GM21717 (cell line): Measurements from ENCODE around the gene RFWD3.
A peak's percentile ranks its signal among the peaks of the same experiment; 100 is the strongest.

Experiments
- ATAC-seq: cut with Tn5 transposase; IDR thresholded peaks from one replicate; pipeline ENCODE4 v1.9.1; 2021; ENCODE audit warnings: mild to moderate bottlenecking, moderate library complexity; ENCODE audit not compliant: unreplicated experiment

RFWD3 gene

DNA sequence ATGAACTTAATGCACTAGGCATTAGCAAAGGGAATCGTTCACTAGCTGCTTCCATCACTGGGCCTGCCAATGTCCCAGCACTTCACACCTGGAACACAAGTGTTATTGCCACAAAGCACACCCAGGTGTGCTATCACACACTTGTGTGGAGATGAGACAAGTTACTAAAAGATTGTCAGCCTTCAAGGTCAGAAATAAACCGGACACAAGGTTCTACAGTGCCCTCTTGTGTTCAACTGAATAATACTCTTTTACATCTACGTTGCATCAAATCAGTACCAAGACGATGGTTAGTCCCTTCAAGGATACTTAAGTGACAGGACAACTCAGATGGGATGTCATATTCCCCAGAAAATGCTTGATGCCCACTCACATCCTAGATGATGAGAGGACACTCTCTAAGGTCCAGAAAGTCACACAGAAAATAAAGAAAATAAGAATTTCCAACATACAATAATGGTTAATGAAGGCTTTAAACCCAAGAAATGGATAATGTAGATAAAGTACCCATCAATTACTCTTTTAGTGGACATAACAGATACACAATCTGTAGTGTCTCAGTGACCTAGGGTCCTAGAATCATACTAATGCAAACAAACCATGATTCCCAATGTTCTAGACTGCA lies 43.4 kb downstream of the RFWD3 start:
- ATAC-seq, result no peak

DNA sequence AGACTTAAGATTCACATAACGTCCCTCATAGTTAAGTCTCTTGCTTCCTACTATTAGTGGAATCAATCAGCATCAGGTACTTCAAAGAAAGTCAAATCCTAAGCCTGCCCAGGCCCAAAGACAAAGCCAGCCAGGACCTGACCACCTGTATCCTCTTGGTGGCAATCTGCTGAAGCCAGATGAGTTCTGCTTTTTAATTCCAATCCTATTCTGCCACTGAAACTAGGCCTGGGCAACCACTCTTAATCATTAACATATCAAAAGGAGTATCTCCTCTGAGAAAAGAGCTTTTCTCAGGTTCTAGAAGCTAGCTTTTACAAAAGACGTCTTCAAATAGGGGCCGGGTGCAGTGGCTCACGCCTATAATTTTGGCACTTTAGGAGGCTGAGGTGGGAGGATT lies 44.7 kb downstream of the RFWD3 start:
- ATAC-seq, result no peak

GRCh38 chr16:74617206-74617788 lies 49.4 kb downstream of the RFWD3 start:
- ATAC-seq, result no peak

GRCh38 chr16:74611721-74612120 lies 55.0 kb downstream of the RFWD3 start:
- no peak for ATAC-seq

GRCh38 chr16:74608944-74609343 lies 57.7 kb downstream of the RFWD3 start:
- no peak for ATAC-seq

GRCh38 chr16:74608381-74608780 lies 58.3 kb downstream of the RFWD3 start:
- ATAC-seq, result no peak

GRCh38 chr16:74607962-74608356 lies 58.7 kb downstream of the RFWD3 start:
- no peak for ATAC-seq

GRCh38 chr16:74607310-74607961 lies 59.2 kb downstream of the RFWD3 start:
- ATAC-seq, result peak; percentile 25

DNA sequence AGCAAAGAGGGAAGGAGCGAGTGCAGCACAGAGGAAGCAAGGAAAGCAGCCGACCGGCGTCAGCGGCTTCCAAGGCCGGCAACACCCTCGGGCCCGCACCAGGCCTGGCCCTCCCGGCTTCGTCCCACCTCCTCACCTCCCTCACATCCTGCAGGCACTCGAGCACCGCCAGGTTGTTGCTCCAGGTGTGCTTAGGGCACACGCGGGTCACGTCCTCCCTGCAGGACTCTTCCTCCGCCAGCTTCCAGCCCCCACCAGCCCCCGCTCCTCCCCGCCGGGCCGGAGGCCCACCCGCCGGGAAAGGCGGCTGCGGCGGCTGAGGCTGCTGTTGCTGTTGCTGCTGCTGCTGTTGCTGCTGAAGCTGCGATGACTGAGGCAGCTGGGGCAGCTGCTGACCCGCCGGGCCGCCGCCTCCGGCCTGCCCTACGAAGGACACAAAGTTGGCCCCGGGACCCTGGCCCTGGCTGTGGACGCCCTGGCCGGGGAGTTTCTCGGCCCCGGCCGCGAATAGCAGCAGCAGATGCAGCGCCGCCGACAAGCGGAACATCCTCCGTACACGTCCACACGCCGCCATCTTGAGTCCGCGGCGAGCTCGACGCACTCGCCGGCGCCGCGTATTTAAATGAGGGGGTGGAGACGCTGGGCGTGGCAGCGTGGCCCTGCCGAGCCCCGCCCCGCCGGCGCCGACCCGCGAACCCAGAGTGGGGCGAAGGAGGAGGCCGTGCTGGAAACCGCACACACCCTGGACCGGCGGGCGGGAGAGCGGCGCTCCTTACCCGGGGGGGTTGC lies 60.0 kb downstream of the RFWD3 start, which contains the start of gene GLG1:
GLG1 (minus strand) TSS at position 594 of the 789 bp plus-strand sequence; CDS start at position 574, 20 bp downstream.
- peak; percentile 96 for ATAC-seq

GRCh38 chr16:74605746-74606520 lies 60.7 kb downstream of the RFWD3 start:
- peak; percentile 8 for ATAC-seq

GRCh38 chr16:74605332-74605731 lies 61.3 kb downstream of the RFWD3 start:
- no peak for ATAC-seq

GRCh38 chr16:74603848-74604247 lies 62.8 kb downstream of the RFWD3 start:
- ATAC-seq, result no peak

- ATAC-seq, result no peak
Observed at GRCh38 chr16:74601126-74601871, 65.4 kb downstream of the RFWD3 start.

DNA sequence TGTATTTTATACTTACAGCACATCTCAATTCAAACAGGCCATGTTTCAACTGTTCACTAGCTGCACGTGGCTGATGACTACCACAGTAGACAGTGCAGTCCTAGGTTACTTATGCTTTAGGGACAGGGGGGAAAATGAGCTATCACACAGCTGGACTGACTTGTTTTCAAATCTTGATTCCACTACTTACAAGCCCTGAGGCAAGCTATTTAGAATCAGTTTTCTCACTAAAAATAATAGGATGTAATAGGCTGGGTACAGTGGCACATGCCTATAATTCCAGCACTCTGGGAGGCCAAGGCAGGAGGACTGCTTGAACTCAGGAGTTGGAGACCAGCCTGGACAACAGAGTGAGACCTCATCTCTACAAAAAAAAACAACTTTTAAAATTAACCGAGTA lies 70.1 kb downstream of the RFWD3 start:
- ATAC-seq, result no peak

DNA sequence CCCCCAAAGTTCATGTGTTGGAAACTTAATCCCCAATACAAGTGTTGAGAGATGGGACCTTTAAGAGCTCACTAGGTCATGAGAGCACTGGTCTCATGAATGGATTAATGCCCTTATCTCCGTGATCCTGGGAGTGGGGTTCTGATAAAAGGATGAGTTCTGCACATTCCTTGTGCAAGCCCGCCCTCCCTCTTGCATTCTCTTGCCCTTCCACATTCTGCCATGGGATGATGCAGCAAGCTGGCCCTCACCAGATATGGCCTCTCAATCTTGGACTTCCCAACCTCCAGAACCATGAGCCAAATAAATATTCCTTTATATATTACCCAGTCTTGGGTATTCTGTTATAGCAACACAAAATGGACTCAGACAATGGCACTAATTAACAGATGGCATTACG lies 73.8 kb downstream of the RFWD3 start:
- no peak for ATAC-seq

DNA sequence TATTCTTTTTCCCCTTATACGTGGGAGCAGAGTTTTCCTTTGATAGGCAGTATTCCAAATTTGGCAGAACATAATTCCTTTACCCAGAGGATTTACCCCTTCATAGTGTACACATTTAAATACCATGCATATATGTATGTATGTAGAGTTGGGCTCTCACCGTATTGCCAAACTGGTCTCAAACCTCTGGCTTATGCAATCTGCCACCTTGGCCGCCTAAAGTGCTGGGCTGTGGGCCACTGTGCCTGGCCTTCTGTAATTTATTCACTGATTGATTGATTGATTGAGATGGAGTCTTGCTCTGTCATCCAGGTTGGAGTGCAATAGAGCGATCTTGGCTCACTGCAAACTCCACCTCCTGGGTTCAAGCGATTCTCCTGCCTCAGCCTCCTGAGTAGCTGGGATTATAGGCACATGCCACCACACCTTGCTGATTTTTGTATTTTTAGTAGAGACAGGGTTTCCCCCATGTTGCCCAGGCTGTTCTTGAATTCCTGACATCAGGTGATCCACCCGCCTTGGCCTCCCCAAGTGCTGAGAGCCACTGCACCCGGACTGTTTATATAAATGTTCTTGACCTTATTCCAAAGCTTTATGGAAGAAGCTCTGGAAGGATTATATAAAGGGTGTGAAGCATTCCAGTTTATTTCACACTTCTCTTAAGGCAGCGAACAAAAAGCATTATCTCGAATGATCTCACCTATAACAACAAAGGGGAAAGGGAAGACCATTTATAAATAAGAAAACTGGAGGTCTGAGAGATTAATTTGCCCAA lies 74.6 kb downstream of the RFWD3 start:
- ATAC-seq, result no peak

GRCh38 chr16:74586948-74587347 lies 79.7 kb downstream of the RFWD3 start:
- no peak for ATAC-seq

- no peak for ATAC-seq
Observed at GRCh38 chr16:74585846-74586443, 80.7 kb downstream of the RFWD3 start.
